ENCODE results near the gene CDA. TPM values are rescaled to one million over a fixed set of nuclear protein-coding genes. Genes with fewer than 3 reads are reported as not detected.
A peak's percentile ranks its signal among the peaks of the same experiment; 100 is the strongest.

Gene CDA
- total and polyA plus RNA-seq, 8 donors = 0.36 to 12.2 (median 0.62) TPM

- H3K27ac ChIP-seq = peak overlapping the region; percentile 30 to 89
Observed at GRCh38 chr1:20597650-20598049, 8.8 kb downstream of the CDA start.

GRCh38 chr1:20600156-20600555, 11.3 kb downstream of the CDA start:
- Histone ChIP-seq H3K36me3 (no peaks in the 10 kb centered on the region), H3K9me3 (no peaks in the 10 kb centered on the region), H3K27ac (peak overlapping the region in 1 of 2 donors; percentile 3), H3K4me1 (peaks cover 0 to 53% of the 10 kb centered on the region in 2 donors), H3K27me3 (no peaks in the 10 kb centered on the region), H3K4me3 (no peak overlapping the region)
- DNase-seq = no peak
- intact Hi-C loops (cut with DNase I) = no loop called here
- ATAC-seq = no peak
- no peak for TF ChIP-seq CTCF (IDR thresholded peaks at IDR 0.05)

More at GRCh38 chr1:20597650-20598049, 8.8 kb downstream of the CDA start:
- no peak for TF ChIP-seq CTCF (IDR thresholded peaks at IDR 0.05)
- no peaks in the 10 kb centered on the region for H3K27me3 ChIP-seq
- H3K36me3 ChIP-seq = no peaks in the 10 kb centered on the region
- ATAC-seq (peak; percentile 49), DNase-seq (no peak)
- intact Hi-C loops (cut with DNase I) = no loop called here
- peak overlapping the region in 1 of 2 donors; percentile 3 for H3K4me3 ChIP-seq
- no peaks in the 10 kb centered on the region for H3K9me3 ChIP-seq
- H3K4me1 ChIP-seq = peaks cover 0 to 33% of the 10 kb centered on the region in 2 donors

GRCh38 chr1:20601129-20601825, 12.4 kb downstream of the CDA start:
- no peak for TF ChIP-seq CTCF (IDR thresholded peaks at IDR 0.05)
- Histone ChIP-seq H3K27ac (no peak overlapping the region), H3K27me3 (no peaks in the 10 kb centered on the region), H3K9me3 (no peaks in the 10 kb centered on the region), H3K36me3 (no peaks in the 10 kb centered on the region), H3K4me1 (peaks cover 0 to 45% of the 10 kb centered on the region in 2 donors), H3K4me3 (no peak overlapping the region)
- no peak for ATAC-seq
- no peak for DNase-seq
- intact Hi-C loops (cut with DNase I) = no loop called here

DNA sequence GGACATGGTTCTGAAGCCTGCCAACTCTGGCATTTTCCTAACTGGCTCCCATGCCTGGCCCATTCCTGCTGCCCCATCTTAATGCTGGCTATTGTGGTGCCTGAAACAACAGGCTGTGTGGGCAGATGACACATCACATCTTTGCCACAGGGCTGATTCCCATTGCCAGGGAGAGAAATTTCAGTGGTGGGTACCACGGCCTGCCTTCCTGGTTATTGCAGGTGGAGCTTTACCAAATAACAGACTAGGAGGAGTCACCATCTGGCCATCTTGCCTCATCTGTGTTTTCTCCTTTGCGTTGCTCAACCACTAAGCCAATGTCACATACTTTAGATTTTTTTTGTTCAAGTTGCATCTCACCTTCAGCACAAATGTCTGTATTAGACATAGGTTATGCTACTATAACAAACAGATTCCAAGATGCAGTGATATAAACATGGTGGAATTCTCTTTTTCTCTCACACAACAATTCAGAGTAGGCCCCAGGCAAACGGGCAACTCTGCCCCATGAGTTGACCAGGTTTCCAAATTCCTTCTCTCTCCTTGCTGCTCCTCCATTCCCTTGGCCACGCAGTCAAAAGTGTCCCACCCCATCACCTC, 14.1 kb downstream of the CDA start:
- ATAC-seq (no peak), DNase-seq (no peak)
- no peak for TF ChIP-seq CTCF (IDR thresholded peaks at IDR 0.05)
- H3K9me3 ChIP-seq = no peaks in the 10 kb centered on the region
- no peak overlapping the region for H3K4me3 ChIP-seq
- intact Hi-C loops (cut with DNase I) = no loop called here
- peak overlapping the region in 1 of 2 donors; percentile 83 for H3K27ac ChIP-seq
- H3K4me1 ChIP-seq = peaks cover 0 to 30% of the 10 kb centered on the region in 2 donors
- H3K36me3 ChIP-seq = no peaks in the 10 kb centered on the region
- no peaks in the 10 kb centered on the region for H3K27me3 ChIP-seq
